ENCODE measurements around the gene OR2T11.
"Not testable (repeated sequence)": the region's sequence is repeated elsewhere in the genome, so short reads cannot be mapped to it uniquely, and the experiment has no call there.

OR2T11 gene

GRCh38 chr1:248618878-248619277, 16.0 kb downstream of the OR2T11 start:
- no peak for DNase-seq (ENCODE audit: low spot score)

GRCh38 chr1:248618119-248618518, 16.8 kb downstream of the OR2T11 start:
- no peak for DNase-seq (ENCODE audit: low spot score)

- no peak for DNase-seq (ENCODE audit: low spot score)
These were observed 21.1 kb downstream of the OR2T11 start for GRCh38 chr1:248613742-248614141.

- no peak for DNase-seq (ENCODE audit: low spot score)
These were observed 22.9 kb downstream of the OR2T11 start for GRCh38 chr1:248611883-248612414.

- DNase-seq (ENCODE audit: low spot score): no peak
These were observed 24.6 kb downstream of the OR2T11 start for GRCh38 chr1:248610301-248610700.

GRCh38 chr1:248599396-248599795, 35.5 kb downstream of the OR2T11 start:
- DNase-seq (ENCODE audit: low spot score): no peak

- DNase-seq (ENCODE audit: low spot score): no peak
These were observed 37.3 kb downstream of the OR2T11 start, which contains the start of gene OR2T10 for GRCh38 chr1:248597589-248597988. TSS of gene OR2T10 (minus strand) at chr1:248597700. CDS start at chr1:248593768, 3,932 bp downstream.

- DNase-seq (ENCODE audit: low spot score): no peak
These were observed 38.3 kb downstream of the OR2T11 start for GRCh38 chr1:248596615-248597014.

GRCh38 chr1:248593226-248593625, 41.7 kb downstream of the OR2T11 start:
- DNase-seq (ENCODE audit: low spot score): no peak

GRCh38 chr1:248592655-248593054, 42.2 kb downstream of the OR2T11 start:
- DNase-seq (ENCODE audit: low spot score): no peak

GRCh38 chr1:248590055-248590454, 44.8 kb downstream of the OR2T11 start:
- DNase-seq (ENCODE audit: low spot score): no peak

- DNase-seq (ENCODE audit: low spot score): no peak
These were observed 45.6 kb downstream of the OR2T11 start for GRCh38 chr1:248589334-248589733.

- DNase-seq (ENCODE audit: low spot score): no peak
These were observed 49.6 kb downstream of the OR2T11 start for GRCh38 chr1:248585266-248585665.

- no peak for DNase-seq (ENCODE audit: low spot score)
These were observed 58.5 kb downstream of the OR2T11 start for GRCh38 chr1:248576260-248576980.

GRCh38 chr1:248574657-248575056, 60.2 kb downstream of the OR2T11 start, which contains the start of gene OR2T34:
TSS of gene OR2T34 (minus strand) at chr1:248574757. CDS start at chr1:248574757, 0 bp downstream.
- DNase-seq (ENCODE audit: low spot score): not testable (repeated sequence)

- DNase-seq (ENCODE audit: low spot score): not testable (repeated sequence)
These were observed 61.0 kb downstream of the OR2T11 start for GRCh38 chr1:248573856-248574255.
